Left ventricle myocardium inferior (tissue), 1 donor: Measurements from ENCODE around the gene SIGLEC14. TPM values are rescaled to one million over a fixed set of nuclear protein-coding genes. Genes with fewer than 3 reads are reported as not detected.

Experiments
- DNase-seq: peaks from one replicate; pipeline ENCODE4 v3.0.0-alpha.2; 2020
- H3K27ac ChIP-seq: fragments of 200-600 bp; replicated peaks from 2 replicates; pipeline ENCODE4 v1.8.0; 2021
- H3K27me3 ChIP-seq: fragments of 200-600 bp; 2 replicates; pipeline ENCODE4 v1.8.0; 2021; ENCODE audit warnings: low read depth
- H3K36me3 ChIP-seq: fragments of 200-600 bp; 2 replicates; pipeline ENCODE4 v1.8.0; 2021
- H3K4me1 ChIP-seq: fragments of 200-600 bp; 2 replicates; pipeline ENCODE4 v1.8.0; 2021
- H3K4me3 ChIP-seq: fragments of 200-600 bp; 2 replicates; pipeline ENCODE4 v1.8.0; 2021; ENCODE audit warnings: mild to moderate bottlenecking, moderate library complexity
- H3K9me3 ChIP-seq: fragments of 200-600 bp; replicated peaks from 2 replicates; pipeline ENCODE4 v1.8.0; 2021
- CTCF ChIP-seq: fragments of 200-600 bp; IDR thresholded peaks from 2 replicates; pipeline ENCODE4 v1.8.0; 2021; ENCODE audit warnings: antibody characterized with exemption, mild to moderate bottlenecking, borderline replicate concordance
- intact Hi-C: fragments of 100-400 bp; cut with micrococcal nuclease; formaldehyde crosslinking; loops from one replicate; pipeline ENCODE4 v1.11.0; 2022
- total RNA-seq: library from RNA; stranded (reverse); fragmentation: NEBNext Ultra II Directional; extraction: Animal tissue kit (Norgen Biotek cat#: 25700); gene quantifications from one replicate; pipeline ENCODE4 v1.2.1, GENCODE V29; 2021
- donor health status: DM: no; HTN: yes; CAD: no; lungs with severe emphysema.

Gene SIGLEC14
- total RNA-seq, 1 donor from 2014 or later = 0.33 TPM

- no peak overlapping the region for H3K27ac ChIP-seq
- H3K4me1 ChIP-seq = no peaks in the 10 kb centered on the region
- TF ChIP-seq CTCF = no peak
- intact Hi-C loops = no loop called here
- H3K27me3 ChIP-seq = peaks cover 53% of the 10 kb centered on the region
- H3K36me3 ChIP-seq = no peaks in the 10 kb centered on the region
- H3K9me3 ChIP-seq = no peaks in the 10 kb centered on the region
- peak; percentile 16 for DNase-seq
- no peak overlapping the region for H3K4me3 ChIP-seq
Observed at GRCh38 chr19:51651216-51651846, 4.7 kb upstream of the SIGLEC14 start.

DNA sequence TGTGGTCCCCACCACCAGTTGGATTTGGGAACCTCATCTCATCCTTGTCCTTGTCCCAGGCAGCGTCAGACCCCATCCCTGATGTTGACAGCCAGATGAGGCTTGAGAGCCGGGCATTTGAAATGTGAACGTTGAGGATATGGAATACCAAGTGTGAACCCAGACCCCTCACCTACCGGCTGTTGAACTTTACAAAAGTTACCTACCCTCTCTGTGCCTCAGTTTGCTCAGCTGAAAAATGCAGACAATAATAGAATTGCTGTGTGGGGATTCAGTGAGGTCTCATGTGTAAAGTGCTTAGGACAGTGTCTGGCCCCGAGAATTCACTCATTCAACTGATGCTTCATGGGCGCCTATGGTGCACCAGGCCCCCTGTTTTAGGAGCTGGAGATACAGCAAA lies 693 bp upstream of the SIGLEC14 start:
- Histone ChIP-seq H3K4me1 (no peaks in the 10 kb centered on the region), H3K27ac (no peak overlapping the region), H3K9me3 (no peaks in the 10 kb centered on the region), H3K36me3 (no peaks in the 10 kb centered on the region), H3K27me3 (peaks cover 40% of the 10 kb centered on the region), H3K4me3 (no peak overlapping the region)
- no peak for DNase-seq
- intact Hi-C loops = no loop called here
- no peak for TF ChIP-seq CTCF

DNA sequence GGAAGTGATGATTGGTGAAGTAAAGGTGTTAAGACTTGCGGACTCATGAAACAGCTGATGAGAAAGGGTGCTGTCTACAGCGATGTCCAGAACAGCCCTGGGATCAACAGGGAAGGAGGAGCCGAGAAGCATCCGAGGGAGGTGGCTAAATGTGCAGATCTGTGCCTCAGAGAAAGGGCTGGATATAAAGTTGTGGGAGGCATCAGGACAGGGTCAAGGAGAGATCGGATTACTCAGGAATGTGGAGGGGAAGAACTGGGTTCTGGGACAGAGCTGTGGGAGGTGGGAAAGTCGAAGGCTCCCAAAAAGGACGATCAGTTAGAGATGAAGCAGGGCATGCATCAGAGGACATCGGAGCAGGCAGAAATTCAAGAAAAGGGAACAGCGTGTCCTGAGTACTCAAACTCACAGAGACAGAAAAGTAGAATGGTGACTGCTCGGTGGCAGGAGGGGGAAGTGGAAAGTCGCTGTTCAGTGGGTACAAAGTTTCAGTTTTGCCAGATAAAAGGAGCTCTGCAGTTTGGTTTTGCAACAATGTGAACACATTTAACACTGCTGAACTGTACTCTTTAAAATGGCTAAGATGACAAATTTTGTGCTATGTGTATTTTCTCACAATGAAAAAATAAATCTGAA lies 1.9 kb downstream of the SIGLEC14 start:
- Histone ChIP-seq H3K4me1 (no peaks in the 10 kb centered on the region), H3K27ac (no peak overlapping the region), H3K4me3 (no peak overlapping the region), H3K36me3 (no peaks in the 10 kb centered on the region), H3K27me3 (peaks cover 23% of the 10 kb centered on the region), H3K9me3 (no peaks in the 10 kb centered on the region)
- no peak for DNase-seq
- no peak for TF ChIP-seq CTCF
- intact Hi-C loops = no loop called here

DNA sequence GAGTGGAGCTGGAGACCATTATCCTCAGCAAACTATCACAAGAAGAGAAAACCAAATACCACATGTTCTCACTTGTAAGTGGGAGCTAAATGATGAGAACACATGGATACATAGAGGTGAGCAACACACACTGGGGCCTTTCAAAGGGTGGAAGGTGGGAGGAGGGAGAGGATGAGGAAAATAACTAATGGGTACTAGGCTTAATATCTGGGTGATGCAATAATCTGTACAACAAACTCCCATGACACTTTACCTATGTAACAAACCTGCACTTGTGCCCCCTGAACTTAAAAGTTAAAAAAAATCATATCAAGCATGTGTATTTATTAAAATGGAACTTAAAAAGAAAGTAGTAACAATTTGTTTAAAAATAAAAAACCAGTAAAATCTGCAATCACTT lies 5.0 kb downstream of the SIGLEC14 start:
- DNase-seq = no peak
- intact Hi-C loops = no loop called here
- Histone ChIP-seq H3K27me3 (peaks cover 16% of the 10 kb centered on the region), H3K4me3 (no peak overlapping the region), H3K9me3 (no peaks in the 10 kb centered on the region), H3K27ac (no peak overlapping the region), H3K4me1 (no peaks in the 10 kb centered on the region), H3K36me3 (no peaks in the 10 kb centered on the region)
- no peak for TF ChIP-seq CTCF

DNA sequence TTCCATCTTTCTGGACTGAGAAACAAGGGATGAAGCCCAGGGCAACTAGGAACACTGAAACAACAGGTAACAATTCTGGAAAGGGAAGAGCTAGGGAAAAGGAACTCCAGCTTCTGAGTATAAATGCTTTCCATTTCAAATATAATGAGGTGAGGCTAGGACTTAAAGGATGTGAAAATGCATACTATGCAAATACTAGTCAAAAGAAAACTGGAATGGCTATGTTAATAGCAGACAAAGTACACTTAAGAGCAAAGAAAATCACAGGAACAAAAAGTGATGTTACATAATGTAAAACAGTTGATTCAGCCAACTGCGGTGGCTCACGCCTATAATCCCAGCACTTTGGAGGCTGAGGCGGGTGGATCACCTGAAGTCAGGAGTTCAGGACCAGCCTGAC lies 6.2 kb downstream of the SIGLEC14 start:
- Histone ChIP-seq H3K27me3 (peaks cover 16% of the 10 kb centered on the region), H3K4me3 (no peak overlapping the region), H3K4me1 (no peaks in the 10 kb centered on the region), H3K36me3 (no peaks in the 10 kb centered on the region), H3K27ac (no peak overlapping the region), H3K9me3 (no peaks in the 10 kb centered on the region)
- no peak for DNase-seq
- TF ChIP-seq CTCF = no peak
- intact Hi-C loops = no loop called here
